GM12865 (cell line): ENCODE measurements around the gene MGAT5B.

ENCODE experiments used
- DNase-seq: peaks from one replicate; pipeline ENCODE4 v3.0.0; 2010; ENCODE audit warnings: low read depth
- H3K4me3 ChIP-seq: 2 replicates; pipeline ENCODE4 v1.5.1; 2011; ENCODE audit warnings: mild to moderate bottlenecking, low read depth, low read length, control low read depth
- CTCF ChIP-seq: IDR thresholded peaks from 2 replicates; pipeline ENCODE4 v1.5.1; 2011; ENCODE audit warnings: low read length, control low read depth, low read depth, inconsistent platforms; ENCODE audit not compliant: insufficient read depth; ENCODE audit errors: missing control alignments

The MGAT5B gene

GRCh38 chr17:76929148-76929547 lies 60.9 kb downstream of the MGAT5B start:
- no peak for DNase-seq
- H3K4me3 ChIP-seq: no peak overlapping the region
- TF ChIP-seq CTCF: no peak

GRCh38 chr17:76929601-76930000 lies 61.4 kb downstream of the MGAT5B start:
- DNase-seq: no peak

GRCh38 chr17:76930107-76930506 lies 61.9 kb downstream of the MGAT5B start:
- no peak for TF ChIP-seq CTCF
- no peak overlapping the region for H3K4me3 ChIP-seq
- DNase-seq: no peak

More at GRCh38 chr17:76929601-76930000, 61.4 kb downstream of the MGAT5B start:
- no peak for TF ChIP-seq CTCF
- no peak overlapping the region for H3K4me3 ChIP-seq

- no peak overlapping the region for H3K4me3 ChIP-seq
- TF ChIP-seq CTCF: no peak
- DNase-seq: no peak
Observed at GRCh38 chr17:76932402-76933333, 64.5 kb downstream of the MGAT5B start.

GRCh38 chr17:76934561-76935320 lies 66.5 kb downstream of the MGAT5B start:
- H3K4me3 ChIP-seq: no peak overlapping the region
- DNase-seq: no peak
- TF ChIP-seq CTCF: no peak

- no peak overlapping the region for H3K4me3 ChIP-seq
- DNase-seq: no peak
Observed at GRCh38 chr17:76935331-76935730, 67.1 kb downstream of the MGAT5B start.

More at GRCh38 chr17:76935331-76935730, 67.1 kb downstream of the MGAT5B start:
- no peak for TF ChIP-seq CTCF
